Activated T-cell treated with anti-CD3 and anti-CD28 coated beads, Interleukin-2, amount 50 U/mL, for 24 hours (primary cell): ENCODE results near the gene PSMD4.

Experiments
- DNase-seq: peaks from one replicate; pipeline ENCODE4 v3.0.0-alpha.2; 2020
- H3K27ac Mint-ChIP-seq: 2 replicates; pipeline ENCODE4 v1.8.0; 2020; ENCODE audit warnings: mild to moderate bottlenecking, mixed read lengths
- H3K27me3 Mint-ChIP-seq: 2 replicates; pipeline ENCODE4 v1.8.0; 2020; ENCODE audit warnings: mixed read lengths
- H3K36me3 Mint-ChIP-seq: 2 replicates; pipeline ENCODE4 v1.8.0; 2020; ENCODE audit warnings: low read depth, mixed read lengths
- H3K4me1 Mint-ChIP-seq: 2 replicates; pipeline ENCODE4 v1.8.0; 2020; ENCODE audit warnings: low read depth, mixed read lengths
- H3K4me3 Mint-ChIP-seq: 2 replicates; pipeline ENCODE4 v1.8.0; 2020; ENCODE audit warnings: mild to moderate bottlenecking, moderate library complexity, mixed read lengths
- H3K9me3 Mint-ChIP-seq: 2 replicates; pipeline ENCODE4 v1.8.0; 2020; ENCODE audit warnings: mixed read lengths

PSMD4 gene

DNA sequence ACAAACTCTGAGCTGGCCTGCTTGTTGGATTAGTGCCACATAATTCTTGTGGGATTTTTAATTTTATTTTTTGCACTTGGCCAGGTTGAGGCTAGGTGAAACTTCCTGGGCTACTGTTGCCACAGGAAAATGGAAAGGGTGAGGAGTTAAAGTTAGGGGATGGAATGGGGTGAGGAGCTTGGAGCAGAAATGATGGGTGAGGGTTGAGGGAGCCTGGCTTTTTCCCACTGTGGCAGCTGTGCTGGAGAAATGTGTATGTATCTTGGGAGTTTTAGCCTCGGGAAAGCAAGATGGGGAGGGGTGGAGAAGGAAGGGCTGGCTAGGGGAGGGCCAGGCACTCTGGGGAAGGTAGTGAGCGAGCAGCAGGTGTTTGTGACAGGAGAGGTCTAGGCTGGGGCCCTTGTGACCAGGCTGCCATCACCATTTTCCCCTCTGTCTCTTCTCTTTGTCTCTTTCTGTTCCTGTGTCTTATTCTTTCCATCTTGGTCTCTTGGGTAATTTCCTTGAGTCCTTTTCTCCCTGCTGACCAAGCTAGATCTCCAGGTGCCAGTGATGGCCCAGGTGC, 29.6 kb downstream of the PSMD4 start:
- Mint-ChIP-seq H3K9me3 (no peaks in the 10 kb centered on the region), H3K4me1 (peaks cover 35% of the 10 kb centered on the region), H3K36me3 (peaks cover 65% of the 10 kb centered on the region), H3K4me3 (peak overlapping the region; percentile 96), H3K27me3 (no peaks in the 10 kb centered on the region), H3K27ac (peak overlapping the region; percentile 93)
- DNase-seq: no peak

GRCh38 chr1:151286619-151287340, 32.2 kb downstream of the PSMD4 start:
- H3K9me3 Mint-ChIP-seq: no peaks in the 10 kb centered on the region
- peaks cover 32% of the 10 kb centered on the region for H3K4me1 Mint-ChIP-seq
- DNase-seq: no peak
- H3K27me3 Mint-ChIP-seq: no peaks in the 10 kb centered on the region
- peaks cover 83% of the 10 kb centered on the region for H3K36me3 Mint-ChIP-seq
- no peak overlapping the region for H3K4me3 Mint-ChIP-seq
- H3K27ac Mint-ChIP-seq: peak overlapping the region; percentile 69

- no peak for DNase-seq
- H3K4me1 Mint-ChIP-seq: peaks cover 32% of the 10 kb centered on the region
- no peak overlapping the region for H3K4me3 Mint-ChIP-seq
- H3K27me3 Mint-ChIP-seq: no peaks in the 10 kb centered on the region
- no peaks in the 10 kb centered on the region for H3K9me3 Mint-ChIP-seq
- peak overlapping the region; percentile 69 for H3K27ac Mint-ChIP-seq
- H3K36me3 Mint-ChIP-seq: peaks cover 88% of the 10 kb centered on the region
Measured at GRCh38 chr1:151287341-151287699, 32.8 kb downstream of the PSMD4 start.

DNA sequence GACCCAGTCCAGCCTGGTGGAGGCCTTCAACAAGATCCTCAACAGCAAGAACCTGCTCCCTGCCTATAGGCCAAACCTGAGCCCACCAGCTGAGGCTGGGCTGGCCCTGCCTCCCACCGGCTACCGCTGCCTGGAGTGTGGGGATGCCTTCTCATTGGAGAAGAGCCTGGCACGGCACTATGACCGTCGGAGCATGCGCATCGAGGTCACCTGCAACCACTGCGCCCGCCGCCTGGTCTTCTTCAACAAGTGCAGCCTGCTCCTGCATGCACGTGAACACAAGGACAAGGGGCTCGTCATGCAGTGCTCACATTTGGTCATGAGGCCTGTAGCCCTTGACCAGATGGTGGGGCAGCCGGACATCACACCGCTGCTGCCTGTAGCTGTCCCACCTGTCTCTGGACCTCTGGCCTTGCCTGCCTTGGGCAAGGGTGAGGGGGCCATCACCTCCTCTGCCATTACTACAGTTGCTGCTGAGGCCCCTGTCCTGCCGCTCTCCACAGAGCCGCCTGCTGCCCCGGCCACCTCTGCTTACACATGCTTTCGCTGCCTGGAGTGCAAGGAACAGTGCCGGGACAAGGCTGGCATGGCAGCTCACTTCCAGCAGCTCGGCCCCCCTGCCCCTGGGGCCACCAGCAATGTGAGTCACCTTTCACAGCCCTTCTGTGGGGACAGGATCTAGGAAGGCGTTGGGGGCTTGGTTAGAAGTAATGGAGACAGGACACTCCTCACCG, 33.4 kb downstream of the PSMD4 start:
- no peak for DNase-seq
- peaks cover 91% of the 10 kb centered on the region for H3K36me3 Mint-ChIP-seq
- H3K27ac Mint-ChIP-seq: peak overlapping the region; percentile 62
- H3K4me3 Mint-ChIP-seq: no peak overlapping the region
- no peaks in the 10 kb centered on the region for H3K27me3 Mint-ChIP-seq
- H3K4me1 Mint-ChIP-seq: peaks cover 32% of the 10 kb centered on the region
- no peaks in the 10 kb centered on the region for H3K9me3 Mint-ChIP-seq

GRCh38 chr1:151288502-151288901, 34.0 kb downstream of the PSMD4 start:
- no peak for DNase-seq
- peaks cover 27% of the 10 kb centered on the region for H3K4me1 Mint-ChIP-seq
- no peaks in the 10 kb centered on the region for H3K27me3 Mint-ChIP-seq
- peaks cover 91% of the 10 kb centered on the region for H3K36me3 Mint-ChIP-seq
- H3K9me3 Mint-ChIP-seq: no peaks in the 10 kb centered on the region
- no peak overlapping the region for H3K4me3 Mint-ChIP-seq
- peak overlapping the region; percentile 62 for H3K27ac Mint-ChIP-seq

DNA sequence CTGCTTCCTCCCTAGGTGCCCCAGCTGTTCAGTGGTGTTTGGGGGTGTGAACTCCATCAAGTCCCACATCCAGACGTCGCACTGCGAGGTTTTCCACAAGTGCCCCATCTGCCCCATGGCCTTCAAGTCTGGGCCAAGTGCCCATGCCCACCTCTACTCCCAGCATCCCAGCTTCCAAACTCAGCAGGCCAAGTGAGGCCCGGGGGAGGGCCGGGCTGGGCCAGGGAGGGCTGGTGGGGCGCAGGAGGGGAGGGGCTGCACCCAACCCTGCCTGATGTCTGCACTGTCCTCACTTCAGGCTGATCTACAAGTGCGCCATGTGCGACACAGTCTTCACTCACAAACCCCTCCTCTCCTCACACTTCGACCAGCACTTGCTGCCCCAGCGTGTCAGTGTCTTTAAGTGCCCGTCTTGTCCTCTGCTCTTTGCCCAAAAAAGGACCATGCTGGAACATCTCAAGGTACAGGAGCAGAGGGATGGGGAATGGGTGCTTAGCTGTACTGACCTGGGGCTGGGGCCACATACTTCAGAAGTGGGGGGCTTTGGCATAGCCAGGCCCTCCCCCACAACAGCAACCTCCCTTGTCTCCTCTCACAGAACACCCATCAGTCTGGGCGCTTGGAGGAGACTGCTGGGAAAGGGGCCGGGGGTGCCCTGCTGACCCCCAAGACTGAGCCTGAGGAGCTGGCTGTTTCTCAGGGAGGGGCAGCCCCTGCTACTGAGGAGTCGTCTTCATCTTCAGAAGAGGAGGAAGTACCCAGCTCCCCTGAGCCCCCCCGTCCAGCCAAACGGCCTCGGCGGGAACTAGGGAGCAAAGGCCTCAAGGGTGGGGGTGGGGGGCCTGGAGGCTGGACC, 34.8 kb downstream of the PSMD4 start:
- Mint-ChIP-seq H3K36me3 (peaks cover 94% of the 10 kb centered on the region), H3K27me3 (no peaks in the 10 kb centered on the region), H3K27ac (peak overlapping the region; percentile 72), H3K9me3 (no peaks in the 10 kb centered on the region), H3K4me1 (peaks cover 19% of the 10 kb centered on the region), H3K4me3 (no peak overlapping the region)
- DNase-seq: no peak

DNA sequence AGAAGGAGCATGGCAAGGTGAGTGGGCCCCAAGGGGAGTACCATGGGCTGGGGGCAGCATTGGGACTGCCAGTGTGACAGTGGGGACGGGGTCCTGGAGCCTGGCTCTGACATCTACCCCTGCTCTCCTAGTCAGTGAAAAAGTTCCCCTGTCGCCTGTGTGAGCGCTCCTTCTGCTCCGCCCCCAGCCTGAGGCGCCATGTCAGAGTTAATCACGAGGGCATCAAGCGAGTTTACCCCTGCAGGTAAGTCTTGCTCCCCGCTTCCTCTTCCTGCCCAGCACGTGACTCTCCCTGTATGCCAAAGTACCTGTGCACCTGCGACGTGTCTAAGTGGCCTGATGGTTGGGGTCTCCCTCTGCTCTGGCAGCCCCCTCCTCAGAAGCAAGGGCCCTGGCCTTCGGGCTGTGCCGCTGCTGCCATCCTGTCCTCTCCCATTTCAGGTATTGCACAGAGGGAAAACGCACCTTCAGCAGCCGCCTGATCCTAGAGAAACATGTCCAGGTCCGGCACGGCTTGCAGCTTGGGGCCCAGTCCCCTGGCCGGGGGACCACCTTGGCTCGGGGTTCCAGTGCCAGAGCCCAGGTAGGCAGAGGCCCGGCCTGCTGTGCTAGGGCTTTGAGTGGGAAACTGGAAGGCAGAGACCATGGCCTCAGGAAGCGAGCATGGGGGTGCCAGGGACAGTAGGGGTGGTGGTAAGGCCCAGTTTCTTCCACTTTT, 35.6 kb downstream of the PSMD4 start:
- no peaks in the 10 kb centered on the region for H3K9me3 Mint-ChIP-seq
- peaks cover 15% of the 10 kb centered on the region for H3K4me1 Mint-ChIP-seq
- peaks cover 94% of the 10 kb centered on the region for H3K36me3 Mint-ChIP-seq
- H3K4me3 Mint-ChIP-seq: no peak overlapping the region
- H3K27me3 Mint-ChIP-seq: no peaks in the 10 kb centered on the region
- peak overlapping the region; percentile 72 for H3K27ac Mint-ChIP-seq
- no peak for DNase-seq

DNA sequence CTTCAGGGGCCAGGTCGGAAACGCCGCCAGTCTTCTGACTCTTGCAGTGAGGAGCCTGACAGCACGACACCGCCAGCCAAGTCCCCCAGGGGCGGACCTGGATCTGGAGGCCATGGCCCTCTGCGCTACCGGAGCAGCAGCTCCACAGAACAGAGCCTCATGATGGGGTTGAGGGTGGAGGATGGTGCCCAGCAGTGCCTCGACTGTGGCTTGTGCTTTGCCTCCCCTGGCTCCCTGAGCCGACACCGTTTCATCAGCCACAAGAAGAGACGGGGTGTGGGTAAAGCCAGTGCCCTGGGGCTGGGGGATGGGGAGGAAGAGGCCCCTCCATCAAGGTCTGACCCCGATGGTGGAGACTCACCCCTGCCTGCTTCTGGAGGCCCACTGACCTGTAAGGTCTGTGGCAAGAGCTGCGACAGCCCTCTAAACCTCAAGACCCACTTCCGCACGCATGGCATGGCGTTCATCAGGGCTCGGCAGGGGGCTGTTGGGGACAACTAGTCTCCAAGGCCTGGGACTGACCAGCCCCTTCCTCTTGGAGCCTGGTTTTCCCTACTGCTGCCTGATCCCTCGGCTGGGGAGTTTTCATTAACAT, 36.3 kb downstream of the PSMD4 start:
- Mint-ChIP-seq H3K9me3 (no peaks in the 10 kb centered on the region), H3K27me3 (no peaks in the 10 kb centered on the region), H3K4me3 (no peak overlapping the region), H3K4me1 (peaks cover 15% of the 10 kb centered on the region), H3K27ac (peak overlapping the region; percentile 72), H3K36me3 (peaks cover 95% of the 10 kb centered on the region)
- DNase-seq: no peak

DNA sequence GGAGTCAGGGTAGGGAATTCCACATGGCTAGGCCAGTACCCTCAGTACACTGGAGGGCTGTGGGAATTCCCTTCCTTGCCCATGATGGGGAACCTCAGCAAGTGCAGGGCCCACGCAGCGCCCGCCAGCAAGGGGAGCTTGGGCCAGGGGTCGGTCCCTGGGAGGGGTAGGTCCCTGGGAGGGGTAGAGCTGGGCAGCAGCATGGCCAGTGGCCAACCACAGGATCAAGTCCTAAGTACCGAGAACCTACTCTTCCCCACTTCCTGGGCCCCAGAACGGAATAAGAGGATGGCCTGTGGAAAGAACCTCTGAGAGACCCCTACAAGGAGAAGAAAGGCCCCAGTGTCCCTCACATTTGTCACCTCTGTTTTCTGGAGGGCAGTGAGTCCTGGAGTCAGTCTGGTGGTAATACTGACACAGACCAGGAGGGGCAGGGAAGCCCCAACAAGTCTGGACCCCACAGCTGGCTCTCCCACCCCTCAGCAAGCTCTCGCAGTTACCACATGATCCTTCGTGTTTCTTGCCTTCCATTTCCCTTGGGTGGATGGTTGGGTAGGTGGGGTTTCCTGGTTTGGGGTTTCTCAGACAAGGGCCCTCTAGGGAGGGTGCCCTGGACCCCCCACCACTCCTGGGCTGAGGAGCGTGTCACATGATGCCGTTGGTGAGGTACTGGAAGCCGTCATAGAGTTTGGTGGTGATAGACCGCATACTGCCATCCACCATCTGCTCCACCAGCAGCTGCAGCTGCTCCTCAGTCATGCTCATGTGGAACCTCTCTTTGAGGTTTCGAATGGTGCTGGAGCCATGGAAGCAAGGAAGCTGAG, 37.9 kb downstream of the PSMD4 start:
- Mint-ChIP-seq H3K27me3 (no peaks in the 10 kb centered on the region), H3K4me3 (no peak overlapping the region), H3K36me3 (peaks cover 89% of the 10 kb centered on the region), H3K27ac (peak overlapping the region; percentile 82), H3K9me3 (no peaks in the 10 kb centered on the region), H3K4me1 (peaks cover 14% of the 10 kb centered on the region)
- no peak for DNase-seq

- no peak for DNase-seq
- H3K36me3 Mint-ChIP-seq: peaks cover 89% of the 10 kb centered on the region
Measured at GRCh38 chr1:151293093-151293492, 38.6 kb downstream of the PSMD4 start.

DNA sequence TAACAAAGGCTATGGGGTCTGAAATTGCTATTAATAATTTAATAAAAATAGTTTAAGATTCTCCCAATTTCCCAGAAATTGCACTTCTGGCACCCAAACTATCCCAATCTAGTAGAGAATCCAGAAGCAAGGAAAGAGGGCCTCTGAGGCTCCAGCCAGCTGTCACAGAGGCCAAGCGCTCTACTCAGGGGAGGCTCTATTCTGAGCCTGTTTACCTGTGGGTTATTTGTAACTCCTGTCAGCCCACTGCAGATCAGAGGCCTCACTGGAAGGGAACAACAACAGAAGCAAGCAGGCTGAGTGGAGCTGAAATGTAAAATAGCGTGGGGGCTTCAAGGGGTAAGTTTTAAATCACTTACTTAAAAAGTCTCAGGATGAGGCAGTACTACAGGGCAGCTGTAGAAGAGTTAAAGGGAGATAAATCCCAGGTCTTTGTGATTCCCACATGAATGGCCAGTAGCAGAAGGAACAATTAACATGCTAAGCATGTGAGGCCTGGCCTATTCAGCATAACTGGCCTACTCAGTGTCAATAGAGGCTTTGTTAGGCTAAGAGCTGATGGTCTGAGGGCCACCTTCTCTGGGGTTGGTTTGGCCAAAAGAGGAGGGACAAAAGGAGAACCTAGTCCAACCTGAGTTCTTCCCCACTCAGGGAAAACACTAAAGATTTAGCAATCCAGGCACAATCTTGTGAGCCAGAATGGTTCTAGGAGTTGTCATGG, 40.4 kb downstream of the PSMD4 start:
- H3K36me3 Mint-ChIP-seq: peaks cover 89% of the 10 kb centered on the region
- H3K27me3 Mint-ChIP-seq: no peaks in the 10 kb centered on the region
- peak overlapping the region; percentile 78 for H3K27ac Mint-ChIP-seq
- H3K4me1 Mint-ChIP-seq: no peaks in the 10 kb centered on the region
- no peak overlapping the region for H3K4me3 Mint-ChIP-seq
- H3K9me3 Mint-ChIP-seq: no peaks in the 10 kb centered on the region
- no peak for DNase-seq

More at GRCh38 chr1:151293093-151293492, 38.6 kb downstream of the PSMD4 start:
- no peaks in the 10 kb centered on the region for H3K27me3 Mint-ChIP-seq
- peaks cover 14% of the 10 kb centered on the region for H3K4me1 Mint-ChIP-seq
- H3K4me3 Mint-ChIP-seq: no peak overlapping the region
- peak overlapping the region; percentile 82 for H3K27ac Mint-ChIP-seq
- H3K9me3 Mint-ChIP-seq: no peaks in the 10 kb centered on the region

GRCh38 chr1:151309811-151310323, 55.3 kb downstream of the PSMD4 start:
- Mint-ChIP-seq H3K4me1 (peaks cover 53% of the 10 kb centered on the region), H3K27ac (peak overlapping the region; percentile 85), H3K4me3 (no peak overlapping the region), H3K9me3 (no peaks in the 10 kb centered on the region), H3K36me3 (peaks cover 91% of the 10 kb centered on the region), H3K27me3 (no peaks in the 10 kb centered on the region)
- no peak for DNase-seq
